GM12878 (cell line): ENCODE results near the gene MTHFR. TPM values are rescaled to one million over a fixed set of nuclear protein-coding genes. Genes with fewer than 3 reads are reported as not detected.

Experiments
- BACH1 ChIP-seq: fragments of 450-650 bp; IDR thresholded peaks from 2 replicates; pipeline ENCODE4 v1.6.1; 2017; ENCODE audit warnings: mild to moderate bottlenecking, borderline replicate concordance
- BMI1 ChIP-seq: fragments of 450-650 bp; IDR thresholded peaks from 2 replicates; pipeline ENCODE4 v1.6.1; 2016; ENCODE audit warnings: mild to moderate bottlenecking, moderate library complexity, borderline replicate concordance
- FOXK2 ChIP-seq: fragments of 450-650 bp; IDR thresholded peaks from 2 replicates; pipeline ENCODE4 v1.6.1; 2017; ENCODE audit warnings: mild to moderate bottlenecking, moderate library complexity
- GABPA ChIP-seq: IDR thresholded peaks from 2 replicates; pipeline ENCODE4 v1.6.1; 2014; ENCODE audit warnings: antibody characterized with exemption, low read depth, mild to moderate bottlenecking, inconsistent platforms
- IRF3 ChIP-seq: fragments of 450-650 bp; IDR thresholded peaks from 2 replicates; pipeline ENCODE4 v1.6.1; 2014; ENCODE audit warnings: mild to moderate bottlenecking
- MAX ChIP-seq: IDR thresholded peaks from 2 replicates; pipeline ENCODE4 v1.6.1; 2012; ENCODE audit warnings: low read depth, low read length, improper control_type of control experiment
- PBX3 ChIP-seq: IDR thresholded peaks from 2 replicates; pipeline ENCODE4 v1.6.1; 2011; ENCODE audit warnings: mild to moderate bottlenecking, low read depth, low read length, moderate library complexity; ENCODE audit not compliant: insufficient replicate concordance
- POLR2AphosphoS5 ChIP-seq: IDR thresholded peaks from 2 replicates; pipeline ENCODE4 v1.6.1; 2011; ENCODE audit warnings: mild to moderate bottlenecking, low read length, inconsistent platforms
- POU2F2 ChIP-seq: IDR thresholded peaks from 3 replicates; pipeline ENCODE4 v1.6.1; 2011; ENCODE audit warnings: low read depth, mild to moderate bottlenecking, low read length, borderline replicate concordance
- RAD51 ChIP-seq: fragments of 450-650 bp; IDR thresholded peaks from 2 replicates; pipeline ENCODE4 v1.6.1; 2016; ENCODE audit warnings: moderate library complexity, mild to moderate bottlenecking, inconsistent platforms
- RUNX3 ChIP-seq: IDR thresholded peaks from 2 replicates; pipeline ENCODE4 v1.6.1; 2012; ENCODE audit warnings: low read length, inconsistent platforms
- SMC3 ChIP-seq: IDR thresholded peaks from 2 replicates; pipeline ENCODE4 v1.6.1; 2011; ENCODE audit warnings: low read length, improper control_type of control experiment, borderline replicate concordance
- SREBF1 ChIP-seq: IDR thresholded peaks from 2 replicates; pipeline ENCODE4 v1.6.1; 2012; ENCODE audit warnings: mild to moderate bottlenecking, low read length
- STAT1 ChIP-seq: fragments of 450-650 bp; conservative IDR thresholded peaks from 2 replicates; pipeline ENCODE4 v1.6.1; 2014; ENCODE audit warnings: antibody characterized with exemption, mild to moderate bottlenecking
- TBL1XR1 ChIP-seq: IDR thresholded peaks from 2 replicates; pipeline ENCODE4 v1.6.1; 2012; ENCODE audit warnings: low read depth, low read length, improper control_type of control experiment
- USF1 ChIP-seq: IDR thresholded peaks from 2 replicates; pipeline ENCODE4 v1.6.1; 2011; ENCODE audit warnings: borderline replicate concordance, low read depth, mild to moderate bottlenecking, moderate library complexity, mixed read lengths, low read length; ENCODE audit not compliant: insufficient read depth; ENCODE audit errors: extremely low read length
- YBX1 ChIP-seq: fragments of 450-650 bp; IDR thresholded peaks from 2 replicates; pipeline ENCODE4 v1.6.1; 2016; ENCODE audit warnings: antibody characterized with exemption
- ZNF274 ChIP-seq: IDR thresholded peaks from one replicate; pipeline ENCODE4 v1.8.0; 2011; ENCODE audit not compliant: insufficient read length, insufficient read depth
- ZNF384 ChIP-seq: IDR thresholded peaks from 2 replicates; pipeline ENCODE4 v1.6.1; 2012; ENCODE audit warnings: low read depth, mild to moderate bottlenecking, low read length, improper control_type of control experiment, borderline replicate concordance
- ZNF687 ChIP-seq: fragments of 450-650 bp; IDR thresholded peaks from 2 replicates; pipeline ENCODE4 v1.6.1; 2017; ENCODE audit warnings: mild to moderate bottlenecking, moderate library complexity
- polyA plus RNA-seq, 11 experiments: library from polyadenylated mRNA; depleted of rRNA in 4 of 11; unstranded in 6 of 11; stranded (reverse) in 5 of 11; fragments of >200 nt; fragmentation: Nextera tagmentation in 4 of 11; fragmentation: Illumina TruSeq in 1 of 11; extraction: Ambion mirVana in 4 of 11; extraction: Trizol in 1 of 11; gene quantifications; 1 replicate in 1 of 11; 2 replicates in 10 of 11; pipeline versions ENCODE4 v1.2.1 to v1.2.3, GENCODE V29; 2011 to 2016; ENCODE audit warnings: inconsistent platforms in 2 of 11, missing spikeins in 2 of 11, low read depth in 1 of 11
- total RNA-seq, 4 experiments: library from RNA; depleted of rRNA in 3 of 4; stranded (reverse); fragments of >200 nt in 3 of 4; fragmentation: Illumina TruSeq in 1 of 4; extraction: Trizol in 1 of 4; gene quantifications; 2 replicates each; pipeline versions ENCODE4 v1.2.1 to v1.2.3, GENCODE V29; 2013 to 2021

The MTHFR gene
- total and polyA plus RNA-seq, 10 of the 15 experiments (the other 5 are each of a cell fraction or from before 2014, with no cell fraction given), result 1.0 to 16.8 (median 9.4) TPM

- TF ChIP-seq IRF3 (no peak), ZNF687 (no peak), BMI1 (no peak), PBX3 (no peak), RUNX3 (peak; percentile 4; the same call in 1 of the 2 replicates), FOXK2 (no peak), POU2F2 (peak; percentile 14; the same call in 1 of the 3 replicates), RAD51 (peak; percentile 46; the same call in 1 of the 2 replicates), YBX1 (no peak), BACH1 (no peak), TBL1XR1 (no peak), ZNF384 (no peak), SMC3 (no peak), POLR2AphosphoS5 (no peak), ZNF274 (no peak), MAX (no peak), GABPA (no peak), STAT1 (no peak), USF1 (no peak), SREBF1 (no peak)
Observed at GRCh38 chr1:11736746-11737639, 68.8 kb downstream of the MTHFR start (continued).
